ENCODE measurements around the gene GEMIN5.

GEMIN5 gene

GRCh38 chr5:154850255-154851062 lies 87.6 kb downstream of the GEMIN5 start, which contains the start of gene FAXDC2:
TSS of gene FAXDC2 (minus strand) at chr5:154850603. CDS start at chr5:154838178, 12,425 bp downstream.
- DNase-seq (ENCODE audit: low read depth), result peak; percentile 44

GRCh38 chr5:154849791-154850201 lies 88.2 kb downstream of the GEMIN5 start:
- DNase-seq (ENCODE audit: low read depth), result no peak

GRCh38 chr5:154849264-154849785 lies 88.7 kb downstream of the GEMIN5 start:
- DNase-seq (ENCODE audit: low read depth), result no peak

GRCh38 chr5:154844809-154845208 lies 93.2 kb downstream of the GEMIN5 start:
- DNase-seq (ENCODE audit: low read depth), result no peak

GRCh38 chr5:154842689-154843530 lies 95.1 kb downstream of the GEMIN5 start:
- no peak for DNase-seq (ENCODE audit: low read depth)

GRCh38 chr5:154841273-154841661 lies 96.7 kb downstream of the GEMIN5 start:
- DNase-seq (ENCODE audit: low read depth), result no peak

GRCh38 chr5:154840435-154841272 lies 97.4 kb downstream of the GEMIN5 start:
- DNase-seq (ENCODE audit: low read depth), result no peak
